Caco-2 (cell line): Measurements from ENCODE around the gene NEGR1. TPM values are rescaled to one million over a fixed set of nuclear protein-coding genes. Genes with fewer than 3 reads are reported as not detected.

Experiments used
- BruUV-seq: library from RNA; stranded (reverse); fragments of 400-500 nt; replicated peaks from 2 replicates; lab custom pipeline; 2021; lab: Mats Ljungman, UMichigan
- CTCF ChIA-PET: fragments of 300-600 bp; sonication (Branson Sonifier 250); formaldehyde crosslinking; loops from one replicate; lab custom pipeline; 2022; ENCODE audit warnings: antibody characterized with exemption; lab: Charles Lee
- POLR2A ChIA-PET: fragments of 300-600 bp; sonication (Branson Sonifier 250); formaldehyde crosslinking; loops from one replicate; lab custom pipeline; 2022; ENCODE audit warnings: antibody characterized with exemption; lab: Charles Lee
- DNase-seq, 2 experiments: peaks; one replicate each; pipeline versions ENCODE4 v3.0.0 to v3.0.0-alpha.2; 2020 to 2022
- H3K27me3 ChIP-seq: replicated peaks from 2 replicates; pipeline ENCODE4 v1.6.0; 2011; ENCODE audit warnings: low read length; ENCODE audit not compliant: control insufficient read depth, insufficient read depth
- H3K36me3 ChIP-seq: 2 replicates; pipeline ENCODE4 v1.5.1; 2011; ENCODE audit warnings: low read length; ENCODE audit not compliant: control insufficient read depth, insufficient read depth
- H3K4me1 ChIP-seq: fragments of 250-450 bp; sonication (Bioruptor Pico); 2 replicates; pipeline ENCODE4 v1.5.1; 2020; ENCODE audit warnings: mild to moderate bottlenecking
- H3K4me3 ChIP-seq: 2 replicates; pipeline ENCODE4 v1.5.1; 2011; ENCODE audit warnings: low read depth, mild to moderate bottlenecking, control low read depth, low read length
- H3K9me3 ChIP-seq: fragments of 250-450 bp; sonication (Bioruptor Pico); 2 replicates; pipeline ENCODE4 v1.5.1; 2020; ENCODE audit warnings: mild to moderate bottlenecking, moderate library complexity
- H3K27ac Mint-ChIP-seq: one replicate; pipeline ENCODE4 v1.8.0; 2022; ENCODE audit warnings: mixed read lengths; ENCODE audit not compliant: unreplicated experiment
- H3K27me3 Mint-ChIP-seq: one replicate; pipeline ENCODE4 v1.8.0; 2022; ENCODE audit warnings: mixed read lengths; ENCODE audit not compliant: insufficient read depth, unreplicated experiment
- H3K36me3 Mint-ChIP-seq: one replicate; pipeline ENCODE4 v1.8.0; 2022; ENCODE audit warnings: mild to moderate bottlenecking, mixed read lengths; ENCODE audit not compliant: insufficient read depth, unreplicated experiment
- H3K4me1 Mint-ChIP-seq: one replicate; pipeline ENCODE4 v1.8.0; 2022; ENCODE audit warnings: low read depth, mixed read lengths; ENCODE audit not compliant: unreplicated experiment
- H3K4me3 Mint-ChIP-seq: one replicate; pipeline ENCODE4 v1.8.0; 2022; ENCODE audit warnings: mild to moderate bottlenecking, moderate library complexity, mixed read lengths; ENCODE audit not compliant: unreplicated experiment
- H3K9me3 Mint-ChIP-seq: one replicate; pipeline ENCODE4 v1.8.0; 2022; ENCODE audit warnings: mixed read lengths; ENCODE audit not compliant: unreplicated experiment
- CTCF ChIP-seq, 2 experiments: fragments of 200-600 bp in 1 of 2; IDR thresholded peaks; 1 replicate in 1 of 2; 2 replicates in 1 of 2; pipeline versions ENCODE4 v1.5.1 to v1.8.0; 2011 to 2022; ENCODE audit warnings: antibody characterized with exemption in 1 of 2, control low read depth in 1 of 2, inconsistent platforms in 1 of 2, low read depth in 1 of 2, low read length in 1 of 2, mild to moderate bottlenecking in 1 of 2, moderate library complexity in 1 of 2; ENCODE audit not compliant: insufficient read depth in 1 of 2, severe bottlenecking in 1 of 2, unreplicated experiment in 1 of 2
- intact Hi-C: fragments of 100-400 bp; cut with micrococcal nuclease; formaldehyde crosslinking; loops from one replicate; pipeline ENCODE4 v1.10.0; 2022; ENCODE audit not compliant: unreplicated experiment
- total RNA-seq: library from RNA; stranded (reverse); gene quantifications from 2 replicates; pipeline ENCODE4 v1.2.3, GENCODE V29; 2022

The NEGR1 gene
- total RNA-seq, 1 experiment from 2014 or later = not detected

- Mint-ChIP-seq H3K27me3 (peaks cover 11% of the 10 kb centered on the region), H3K4me3 (no peak overlapping the region), H3K36me3 (no peaks in the 10 kb centered on the region), H3K4me1 (no peaks in the 10 kb centered on the region), H3K9me3 (no peaks in the 10 kb centered on the region), H3K27ac (no peak overlapping the region)
- no peak for DNase-seq
- ChIA-PET CTCF (no interaction called here), POLR2A (no interaction called here)
- intact Hi-C loops = loop anchor here (5.0 kb wide), 2 partner anchors 74 to 94 kb away; no protein-coding TSS in a partner anchor
- no TSS peak for BruUV-seq
- Histone ChIP-seq H3K9me3 (no peaks in the 10 kb centered on the region), H3K36me3 (no peaks in the 10 kb centered on the region), H3K27me3 (no peaks in the 10 kb centered on the region; the same call in 1 of the 2 replicates), H3K4me3 (no peak overlapping the region), H3K4me1 (no peaks in the 10 kb centered on the region)
- TF ChIP-seq CTCF (IDR thresholded peaks at IDR 0.05; ENCODE audit: insufficient read depth in 1 of 2, low read depth in 1 of 2, low read length in 1 of 2, severe bottlenecking in 1 of 2, unreplicated experiment in 1 of 2) = no peak
These were observed 585 bp downstream of the NEGR1 start for GRCh38 chr1:72281637-72282270.

DNA sequence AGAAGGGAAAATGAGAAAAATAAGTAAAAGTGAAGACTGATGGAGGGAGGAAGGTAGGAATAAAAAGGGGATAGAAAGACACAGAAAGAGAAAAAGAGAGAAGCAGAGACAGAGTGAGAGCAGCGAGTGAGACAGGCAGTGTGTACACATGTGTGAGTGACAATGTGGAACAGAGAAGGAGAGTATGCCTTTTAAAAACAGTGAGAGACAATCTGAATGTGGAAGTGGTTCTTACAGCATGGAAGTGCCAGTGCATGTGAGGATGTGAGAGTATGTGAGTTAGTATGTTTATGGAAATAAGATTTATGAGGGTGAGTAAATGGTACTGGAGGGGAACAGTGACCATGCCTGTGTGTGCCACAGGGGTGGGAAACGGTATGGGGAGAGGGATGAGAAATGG, 1.2 kb downstream of the NEGR1 start:
- CTCF ChIA-PET = no interaction called here
- Histone ChIP-seq H3K4me3 (no peak overlapping the region), H3K27me3 (no peaks in the 10 kb centered on the region; the same call in 1 of the 2 replicates), H3K36me3 (no peaks in the 10 kb centered on the region), H3K9me3 (no peaks in the 10 kb centered on the region), H3K4me1 (no peaks in the 10 kb centered on the region)
- intact Hi-C loops = loop anchor here (5.0 kb wide), 2 partner anchors 74 to 94 kb away; no protein-coding TSS in a partner anchor
- BruUV-seq = no TSS peak
- Mint-ChIP-seq H3K27ac (no peak overlapping the region), H3K4me3 (no peak overlapping the region), H3K9me3 (no peaks in the 10 kb centered on the region), H3K4me1 (no peaks in the 10 kb centered on the region), H3K36me3 (no peaks in the 10 kb centered on the region), H3K27me3 (peaks cover 14% of the 10 kb centered on the region)
- POLR2A ChIA-PET = no interaction called here
- TF ChIP-seq CTCF (IDR thresholded peaks at IDR 0.05; ENCODE audit: insufficient read depth in 1 of 2, low read depth in 1 of 2, low read length in 1 of 2, severe bottlenecking in 1 of 2, unreplicated experiment in 1 of 2) = no peak
- no peak for DNase-seq

DNA sequence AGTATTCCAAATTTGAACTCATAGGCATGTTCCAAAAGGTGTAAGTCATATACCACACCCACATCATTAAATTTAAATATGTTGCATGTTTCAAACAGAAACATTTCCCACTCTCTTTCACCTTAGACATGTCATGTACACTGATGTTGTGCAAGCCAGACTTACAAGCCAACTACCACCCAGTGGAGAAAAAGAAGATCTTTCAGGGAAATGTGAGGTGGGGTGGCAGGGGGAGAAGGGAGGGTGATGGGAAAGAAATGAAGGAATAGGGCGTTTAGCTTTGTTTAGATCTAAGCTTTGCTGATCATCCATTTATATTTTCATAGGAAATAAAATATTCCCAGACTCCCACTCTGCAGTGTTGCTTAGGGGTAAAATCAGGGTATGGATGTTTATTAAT, 1.6 kb downstream of the NEGR1 start:
- DNase-seq = no peak
- POLR2A ChIA-PET = no interaction called here
- Mint-ChIP-seq H3K9me3 (no peaks in the 10 kb centered on the region), H3K27ac (no peak overlapping the region), H3K4me3 (no peak overlapping the region), H3K27me3 (peaks cover 14% of the 10 kb centered on the region), H3K36me3 (no peaks in the 10 kb centered on the region), H3K4me1 (no peaks in the 10 kb centered on the region)
- no TSS peak for BruUV-seq
- Histone ChIP-seq H3K27me3 (no peaks in the 10 kb centered on the region; the same call in 1 of the 2 replicates), H3K9me3 (no peaks in the 10 kb centered on the region), H3K4me1 (no peaks in the 10 kb centered on the region), H3K36me3 (no peaks in the 10 kb centered on the region), H3K4me3 (no peak overlapping the region)
- TF ChIP-seq CTCF (IDR thresholded peaks at IDR 0.05; ENCODE audit: insufficient read depth in 1 of 2, low read depth in 1 of 2, low read length in 1 of 2, severe bottlenecking in 1 of 2, unreplicated experiment in 1 of 2) = no peak
- CTCF ChIA-PET = no interaction called here
- intact Hi-C loops = loop anchor here (5.0 kb wide), 2 partner anchors 73 to 93 kb away; no protein-coding TSS in a partner anchor
